ENCODE measurements around the gene UTP25.
"Not testable (repeated sequence)": the region's sequence is repeated elsewhere in the genome, so short reads cannot be mapped to it uniquely, and the experiment has no call there.

The UTP25 gene

GRCh38 chr1:209898271-209898670, 70.5 kb downstream of the UTP25 start:
- DNase-seq (ENCODE audit: low read depth), result not testable (repeated sequence)

GRCh38 chr1:209898851-209899250, 71.1 kb downstream of the UTP25 start:
- not testable (repeated sequence) for DNase-seq (ENCODE audit: low read depth)

GRCh38 chr1:209899948-209900347, 72.2 kb downstream of the UTP25 start:
- DNase-seq (ENCODE audit: low read depth), result no peak

DNA sequence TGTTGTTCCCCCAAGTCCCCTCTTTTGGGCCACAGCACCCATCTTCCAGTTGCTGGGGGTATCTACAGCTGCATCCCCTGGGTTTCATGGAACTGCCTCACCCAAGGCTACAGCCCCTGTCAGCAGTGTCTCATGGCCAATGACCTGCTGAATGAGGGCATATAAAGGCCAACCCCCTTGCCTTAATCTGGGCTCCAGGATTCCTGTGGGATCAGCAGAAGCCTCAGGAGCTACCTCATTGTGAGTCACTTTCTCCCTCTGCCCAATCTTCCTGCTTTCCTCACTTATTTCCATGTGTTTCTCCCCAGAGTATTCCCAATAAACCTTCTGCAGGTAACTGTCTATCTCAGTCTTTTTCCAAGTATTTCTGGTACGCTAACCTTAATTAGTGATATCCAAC, 73.0 kb downstream of the UTP25 start:
- no peak for DNase-seq (ENCODE audit: low read depth)

DNA sequence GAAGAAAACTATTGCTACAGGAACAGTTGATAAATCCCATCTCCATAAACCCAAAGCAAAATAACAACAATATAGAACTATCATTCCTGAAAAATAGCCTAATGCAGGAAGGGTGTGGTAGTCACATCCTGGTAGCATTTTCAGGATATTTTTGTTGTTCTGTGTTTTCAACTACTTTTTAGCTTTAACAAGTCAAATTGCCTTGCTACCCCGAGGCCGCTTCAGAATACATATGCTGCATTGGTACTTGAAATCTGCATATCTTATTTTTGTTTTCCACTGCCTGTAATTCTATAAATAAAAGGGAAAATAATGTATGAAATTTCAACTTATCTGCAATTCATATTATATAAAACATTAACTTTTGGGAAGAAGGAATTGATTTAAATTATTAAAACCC, 73.4 kb downstream of the UTP25 start:
- DNase-seq (ENCODE audit: low read depth), result no peak

- DNase-seq (ENCODE audit: low read depth), result not testable (repeated sequence)
These were observed 77.0 kb downstream of the UTP25 start for GRCh38 chr1:209904774-209905173.
